NCI-H1105 (cell line): Measurements from ENCODE around the gene TCF12.

ENCODE experiments used
- DNase-seq: peaks from one replicate; lab custom pipeline; 2025; lab: John Stamatoyannopoulos, UW

TCF12 gene

DNA sequence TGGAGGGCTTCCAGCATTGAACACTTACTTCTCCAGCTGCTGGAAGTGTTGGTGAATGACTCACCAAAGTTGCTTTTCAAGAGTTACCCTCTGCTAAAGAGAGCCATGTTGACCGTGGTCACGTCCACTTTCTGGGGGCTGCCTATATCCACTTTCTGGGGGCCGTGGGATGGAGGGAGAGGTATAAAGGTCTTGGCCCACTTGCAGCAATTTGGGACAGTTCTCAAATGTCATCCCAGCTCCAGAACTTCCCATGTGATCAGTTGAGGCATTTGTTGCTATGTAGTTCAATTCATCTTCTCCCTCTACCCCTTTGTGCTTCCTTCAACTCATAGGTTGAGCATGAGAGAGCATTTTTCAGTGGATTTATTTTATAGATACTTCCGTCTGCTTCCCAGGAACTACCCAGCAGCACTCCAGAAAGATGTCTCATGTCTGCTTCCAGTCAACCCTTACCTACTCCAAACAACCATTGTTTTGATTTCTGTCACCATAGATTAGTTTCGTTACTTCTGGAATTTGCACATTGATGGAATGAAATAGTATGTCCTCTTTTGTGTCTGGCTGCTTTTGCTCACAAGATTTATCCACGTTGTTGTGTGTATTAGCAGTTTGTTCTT, 130.6 kb downstream of the TCF12 start:
- DNase-seq, result no peak

DNA sequence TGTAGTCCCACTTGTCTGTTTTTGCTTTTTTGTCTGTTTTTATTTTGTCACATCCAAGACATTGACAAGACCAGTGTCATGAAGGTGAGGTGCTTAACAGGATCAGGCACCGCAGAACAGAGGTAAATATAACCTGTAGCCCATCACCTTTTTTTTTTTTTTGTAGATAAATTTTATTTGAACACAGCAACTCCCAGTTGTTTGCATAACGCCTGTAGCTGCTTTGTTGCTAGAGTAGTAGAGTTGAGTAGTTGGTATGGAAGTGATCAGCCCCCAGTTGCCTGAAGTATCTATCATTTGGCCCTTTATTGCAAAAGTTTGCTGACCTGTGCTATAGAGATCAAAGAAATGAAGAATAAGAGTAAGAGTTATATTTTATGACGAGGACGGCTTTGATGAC, 135.0 kb downstream of the TCF12 start:
- DNase-seq, result no peak

DNA sequence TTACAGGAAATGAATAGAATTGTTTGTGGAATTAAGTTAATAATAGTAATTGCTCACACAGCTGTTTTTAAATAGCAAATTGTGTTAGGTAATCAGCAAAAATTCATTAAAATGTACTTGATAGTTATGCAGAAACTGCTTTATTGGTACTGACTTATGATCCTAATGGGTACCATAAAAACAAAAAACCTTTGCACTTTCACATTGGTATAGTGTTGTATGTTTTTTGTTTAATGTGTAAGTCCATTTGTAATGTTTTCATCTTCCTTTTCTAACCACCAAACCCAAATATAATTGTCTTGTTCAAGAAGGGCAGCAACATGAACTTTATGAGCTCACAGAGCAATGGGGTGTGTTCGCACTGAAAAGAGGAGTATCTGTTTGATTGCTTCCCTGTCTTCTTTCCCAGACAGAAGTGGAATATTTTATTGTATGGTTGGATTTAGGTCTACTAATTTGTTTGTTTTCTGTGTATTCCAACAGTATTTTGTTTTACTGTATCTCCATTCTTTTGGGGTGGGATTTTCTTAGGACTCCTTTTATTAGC, 135.8 kb downstream of the TCF12 start:
- no peak for DNase-seq

DNA sequence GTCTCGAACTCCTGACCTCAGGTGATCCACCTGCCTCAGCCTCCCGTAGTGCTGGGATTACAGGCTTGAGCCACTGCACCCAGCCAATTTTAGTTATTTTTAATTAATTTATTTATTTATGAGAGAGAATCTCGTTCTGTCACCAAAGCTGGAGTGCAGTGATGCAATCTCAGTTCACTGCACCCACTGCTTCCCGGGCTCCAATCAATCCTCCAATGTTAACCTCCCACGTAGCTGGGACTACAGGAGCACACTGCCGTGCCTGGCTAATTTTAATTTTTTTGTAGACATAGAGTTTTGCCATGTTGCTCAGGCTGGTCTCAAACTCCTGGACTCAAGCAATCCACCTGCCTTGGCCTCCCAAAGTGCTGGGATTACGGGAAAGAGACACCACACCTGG, 137.9 kb downstream of the TCF12 start:
- no peak for DNase-seq

DNA sequence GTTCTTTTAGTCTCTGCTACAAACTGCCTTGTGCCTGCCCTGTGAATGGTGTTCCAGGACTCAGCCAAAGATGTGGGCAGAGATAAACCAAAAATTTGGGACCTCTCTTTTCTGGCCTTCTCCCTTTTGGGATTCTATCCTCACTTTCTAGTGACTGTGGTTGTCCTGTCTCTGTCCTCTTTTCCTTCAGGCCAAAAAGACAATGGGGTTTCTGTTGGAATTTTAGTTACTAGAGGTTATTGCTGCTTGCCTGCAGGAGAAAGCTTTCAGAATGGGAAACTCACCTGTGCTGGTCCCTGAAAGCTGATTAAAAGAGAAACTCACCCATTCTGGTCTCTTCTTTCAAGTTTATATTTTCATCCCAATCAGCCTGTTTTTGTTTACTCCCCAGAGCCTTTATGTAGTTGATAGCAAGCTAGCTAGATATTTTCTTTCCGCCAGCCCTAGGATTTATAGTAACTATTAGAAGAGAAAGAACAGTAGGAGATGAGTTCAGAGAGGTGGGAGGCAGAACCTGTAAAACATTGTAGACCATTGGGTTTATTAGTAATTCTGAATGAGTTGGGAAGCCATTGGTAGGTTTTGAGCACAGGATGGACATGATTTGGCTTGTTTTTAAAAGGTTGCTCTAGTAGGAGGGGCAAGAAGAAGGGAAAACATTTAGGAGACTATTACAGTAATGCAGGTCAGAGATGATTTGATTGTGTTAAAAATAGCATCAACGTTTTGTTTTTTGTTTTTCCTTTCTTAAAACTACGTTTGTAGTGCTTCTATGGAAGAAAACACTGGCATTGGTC, 138.9 kb downstream of the TCF12 start:
- no peak for DNase-seq

DNA sequence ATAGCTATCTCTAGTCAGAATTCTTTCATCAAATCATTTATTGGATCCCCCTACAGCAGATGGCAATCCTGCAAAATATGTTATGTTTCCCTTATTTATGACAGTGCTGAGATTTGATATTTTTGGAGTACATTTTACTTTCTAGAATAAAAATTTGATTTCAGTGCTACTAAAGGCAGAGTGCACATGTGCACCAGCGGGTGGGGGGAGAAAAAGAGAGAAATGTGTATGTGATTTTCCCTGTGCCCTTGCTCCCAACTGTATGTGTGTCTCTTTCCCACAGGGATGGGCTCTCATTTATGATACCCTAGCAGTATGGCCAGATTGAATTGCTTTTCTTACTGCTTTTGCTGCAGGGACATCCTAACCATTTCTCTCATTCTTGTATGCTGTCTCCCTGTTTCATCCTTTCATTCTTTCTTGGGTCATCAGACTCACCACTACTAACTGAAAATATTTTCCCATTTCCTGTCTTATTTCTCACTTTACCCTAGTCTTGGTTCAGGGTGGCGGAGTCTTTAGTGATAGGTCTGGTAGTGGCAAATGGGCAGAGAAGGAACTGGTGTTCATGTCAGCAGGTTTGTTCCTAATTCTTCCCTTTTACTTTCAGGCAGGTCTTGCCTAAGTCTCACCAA, 140.7 kb downstream of the TCF12 start:
- no peak for DNase-seq

DNA sequence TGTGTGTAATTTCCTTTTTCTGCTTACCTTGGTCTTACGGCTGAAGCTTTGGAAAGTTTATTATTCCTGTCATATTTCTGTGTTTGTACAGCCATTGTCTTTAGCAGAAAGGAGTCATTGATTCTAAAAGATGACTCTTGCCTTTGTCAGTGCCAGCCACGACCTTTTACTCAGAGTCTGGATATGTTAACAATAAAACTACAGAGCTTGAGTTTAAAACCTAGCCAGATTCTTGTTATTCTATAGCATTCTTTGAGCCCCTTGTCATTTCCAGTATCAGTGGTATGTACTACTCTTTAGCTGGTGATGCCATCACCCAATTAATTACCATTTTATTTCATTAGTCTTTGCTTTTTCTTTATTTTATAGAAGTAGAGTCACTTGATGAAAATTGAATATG, 142.4 kb downstream of the TCF12 start:
- DNase-seq, result no peak

GRCh38 chr15:57061281-57061680, 142.8 kb downstream of the TCF12 start:
- no peak for DNase-seq

GRCh38 chr15:57061696-57062095, 143.3 kb downstream of the TCF12 start:
- DNase-seq, result no peak

GRCh38 chr15:57064033-57064432, 145.6 kb downstream of the TCF12 start:
- no peak for DNase-seq

- no peak for DNase-seq
These were observed 151.0 kb downstream of the TCF12 start for GRCh38 chr15:57069423-57069822.

DNA sequence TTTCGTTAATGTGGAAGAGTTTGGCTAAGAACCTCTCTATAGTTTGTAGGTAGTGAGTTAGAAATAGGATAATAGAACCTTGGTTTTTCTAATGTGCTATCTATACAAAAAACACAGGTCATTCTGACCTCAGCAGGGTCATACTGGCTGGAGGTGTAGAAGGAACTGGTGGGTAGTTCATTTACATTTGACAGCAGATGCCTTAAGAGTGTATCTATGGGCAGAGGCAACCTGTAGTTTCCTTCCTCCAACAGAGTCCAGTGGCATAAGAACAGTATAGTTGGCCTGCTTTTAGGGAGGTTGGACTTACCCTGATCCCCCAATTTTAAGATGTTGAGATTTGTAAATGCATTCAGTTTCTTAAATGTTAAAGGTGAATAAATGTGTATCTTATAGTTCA, 152.2 kb downstream of the TCF12 start:
- DNase-seq, result no peak

- DNase-seq, result no peak
These were observed 161.0 kb downstream of the TCF12 start for GRCh38 chr15:57079446-57079845.

DNA sequence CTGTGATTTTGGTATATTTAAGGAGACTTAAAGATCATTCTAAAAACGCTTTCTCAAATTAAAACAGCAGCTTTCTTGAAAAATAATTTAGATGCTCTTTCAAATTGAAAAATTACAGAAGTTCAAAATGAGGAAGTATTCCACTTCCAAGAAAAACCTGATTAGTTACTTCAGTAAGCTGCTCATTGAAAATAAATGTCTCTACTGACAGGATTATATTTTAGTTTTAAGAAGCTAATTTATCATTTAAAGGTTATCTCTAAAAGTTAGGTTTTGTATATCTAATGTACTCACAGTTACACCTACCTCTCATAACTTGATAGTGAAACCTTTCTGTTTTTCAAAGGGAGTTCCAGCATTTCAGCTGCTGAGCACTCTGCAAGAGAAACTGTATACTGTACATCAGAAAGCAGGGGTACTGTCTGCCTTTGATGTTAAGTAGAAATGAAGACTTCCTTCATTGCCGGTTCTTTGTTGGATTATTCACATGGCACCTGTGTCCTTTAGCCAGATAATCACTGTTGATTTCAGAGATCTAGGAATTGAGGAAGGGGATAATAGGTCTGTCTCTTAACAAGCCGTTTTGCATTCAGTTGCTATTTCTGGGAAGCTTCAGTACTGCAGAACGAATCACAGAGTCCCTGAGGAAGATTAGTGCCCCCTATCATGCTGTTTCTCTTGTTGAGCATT, 161.6 kb downstream of the TCF12 start:
- no peak for DNase-seq

DNA sequence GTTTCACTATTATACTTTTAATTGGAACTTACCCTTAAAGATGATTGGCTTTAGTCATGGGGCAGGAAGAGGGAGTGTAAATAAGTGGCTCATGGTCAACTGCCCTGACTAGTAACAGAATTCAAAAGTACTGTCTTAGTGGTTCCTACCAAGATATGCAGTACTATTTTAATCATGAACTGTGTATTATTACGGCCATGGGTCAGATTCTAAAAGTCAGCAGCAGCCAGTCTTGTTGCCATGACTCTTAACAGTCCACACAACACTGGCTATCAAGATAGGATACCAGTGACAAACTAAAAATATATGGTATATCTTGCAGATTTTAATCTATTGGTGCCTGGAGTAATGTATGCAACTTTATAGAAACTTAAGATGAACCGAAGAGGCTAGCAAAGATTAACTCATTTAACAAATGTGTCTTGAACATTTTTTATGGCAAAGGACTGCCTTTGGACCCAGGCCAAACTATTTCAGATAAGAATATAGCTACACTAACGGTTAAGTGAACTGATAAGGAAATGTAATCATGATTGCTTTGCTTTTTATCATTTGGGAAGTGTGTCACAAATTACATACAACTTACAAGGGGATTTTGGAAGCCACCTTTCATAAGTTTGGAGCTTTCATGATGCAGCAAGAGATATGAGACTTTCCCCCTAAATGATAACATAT, 163.7 kb downstream of the TCF12 start:
- DNase-seq, result no peak

- no peak for DNase-seq
These were observed 165.7 kb downstream of the TCF12 start for GRCh38 chr15:57084192-57084591.

DNA sequence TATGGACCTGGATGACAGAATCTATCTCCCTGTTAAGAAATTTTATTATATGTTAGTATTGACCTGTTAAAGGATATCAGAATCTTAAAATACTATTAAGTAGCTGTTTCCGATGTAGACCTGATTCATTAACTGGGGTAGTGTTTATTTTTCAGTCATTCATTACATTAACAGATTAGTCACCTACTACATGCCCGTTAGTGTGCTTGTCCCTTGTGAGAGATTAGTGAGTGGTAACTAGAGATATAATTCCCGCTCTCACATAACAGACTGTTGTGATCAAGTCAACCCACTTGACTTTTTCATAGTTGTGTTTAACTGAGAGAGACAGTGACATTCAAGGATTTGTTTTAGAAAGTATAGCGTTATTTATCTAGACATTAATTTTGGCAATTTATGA, 166.8 kb downstream of the TCF12 start:
- no peak for DNase-seq

- no peak for DNase-seq
These were observed 168.5 kb downstream of the TCF12 start for GRCh38 chr15:57086857-57087427.

DNA sequence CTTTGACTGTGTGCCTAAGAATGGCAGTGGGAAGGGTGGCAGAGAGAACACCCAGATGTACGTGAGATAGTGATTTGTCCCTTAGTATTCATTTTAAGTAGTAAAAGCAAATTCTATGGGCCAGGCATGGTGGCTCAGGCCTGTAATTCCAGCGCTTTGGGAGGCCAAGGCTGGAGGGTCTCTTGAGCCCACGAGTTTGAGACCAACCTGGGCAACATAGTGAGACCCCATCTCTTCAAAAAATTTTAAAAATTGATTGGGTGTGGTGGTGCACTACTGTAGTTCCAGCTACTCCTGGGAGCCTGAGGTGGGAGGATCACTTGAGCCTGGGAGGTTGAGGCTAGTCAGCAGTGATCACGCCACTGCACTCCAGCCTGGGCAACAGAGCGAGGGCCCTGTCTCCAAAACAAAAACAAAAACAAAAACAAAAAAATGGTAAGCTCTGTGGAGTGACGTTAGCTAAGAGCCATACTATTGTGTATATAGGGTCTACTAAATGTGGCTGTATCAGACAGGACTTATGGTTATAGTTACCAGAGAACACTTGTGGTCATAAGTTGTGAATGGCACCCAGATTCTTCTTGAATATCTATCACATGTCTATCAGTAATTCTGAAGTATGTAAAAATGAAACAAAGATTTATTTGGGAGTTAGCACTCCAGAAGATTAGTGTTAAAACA, 171.5 kb downstream of the TCF12 start:
- no peak for DNase-seq

DNA sequence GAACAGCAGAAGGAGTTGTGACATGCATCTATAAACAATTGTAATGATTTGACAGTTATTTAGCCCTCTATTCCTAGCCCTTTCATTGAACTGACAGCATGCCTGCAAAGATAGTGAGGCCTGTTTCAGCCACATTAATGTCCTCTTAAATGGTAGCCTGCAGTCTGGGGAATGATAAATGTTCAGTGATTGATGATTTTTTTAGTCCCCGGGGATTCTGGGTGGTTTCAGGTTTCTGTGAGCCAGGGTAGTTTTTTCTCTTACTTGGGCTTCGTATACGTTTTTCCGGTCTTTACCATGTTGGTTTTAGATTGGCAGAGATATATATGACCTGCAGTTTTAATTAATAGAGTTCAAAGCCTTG, 172.0 kb downstream of the TCF12 start:
- DNase-seq, result no peak

DNA sequence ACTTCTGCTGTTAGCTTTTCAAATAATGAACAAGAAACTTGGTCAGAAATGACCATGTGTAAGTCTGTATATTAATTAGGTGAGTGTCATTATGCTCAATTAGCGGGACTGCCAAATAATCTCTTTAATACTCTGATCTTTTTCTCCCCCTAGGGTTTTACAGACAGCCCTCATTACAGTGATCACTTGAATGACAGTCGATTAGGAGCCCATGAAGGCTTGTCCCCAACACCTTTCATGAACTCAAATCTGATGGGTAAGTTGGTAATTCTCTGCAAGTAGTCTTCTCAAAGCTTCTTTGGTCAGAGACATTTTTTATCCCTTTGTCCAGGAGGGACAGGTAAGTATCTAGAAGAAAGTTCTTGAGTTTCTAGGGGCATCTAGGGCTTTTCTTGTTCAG, 173.2 kb downstream of the TCF12 start:
- DNase-seq, result no peak
